HG03378 (cell line): ENCODE measurements around the gene MAST1.

Experiments used
- ATAC-seq: cut with Tn5 transposase; IDR thresholded peaks from one replicate; pipeline ENCODE4 v1.9.1; 2021; ENCODE audit warnings: mild to moderate bottlenecking, moderate library complexity; ENCODE audit not compliant: unreplicated experiment

MAST1 gene

GRCh38 chr19:12867120-12868099 lies 29.1 kb downstream of the MAST1 start:
- ATAC-seq = no peak

GRCh38 chr19:12868540-12869112 lies 30.3 kb downstream of the MAST1 start:
- ATAC-seq = no peak

DNA sequence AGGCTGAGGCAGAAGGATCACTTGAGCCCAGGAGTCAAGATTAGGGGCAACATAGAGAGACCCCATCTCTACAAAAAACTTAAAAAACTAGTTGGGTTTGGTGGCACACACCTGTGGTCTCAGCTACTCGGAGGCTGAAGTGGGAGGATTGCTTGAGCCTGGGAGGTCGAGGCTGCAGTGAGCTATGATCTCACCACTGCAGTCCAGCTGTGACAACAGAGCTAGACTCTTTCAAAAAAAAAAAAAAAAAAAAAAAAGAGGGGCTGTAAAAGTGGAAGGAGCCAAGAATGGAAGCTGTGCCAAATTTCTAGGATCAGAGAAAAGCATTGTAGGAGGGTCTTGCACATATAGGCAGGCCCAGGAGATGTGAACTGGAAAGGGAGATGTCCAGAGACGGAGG lies 33.4 kb downstream of the MAST1 start:
- no peak for ATAC-seq

DNA sequence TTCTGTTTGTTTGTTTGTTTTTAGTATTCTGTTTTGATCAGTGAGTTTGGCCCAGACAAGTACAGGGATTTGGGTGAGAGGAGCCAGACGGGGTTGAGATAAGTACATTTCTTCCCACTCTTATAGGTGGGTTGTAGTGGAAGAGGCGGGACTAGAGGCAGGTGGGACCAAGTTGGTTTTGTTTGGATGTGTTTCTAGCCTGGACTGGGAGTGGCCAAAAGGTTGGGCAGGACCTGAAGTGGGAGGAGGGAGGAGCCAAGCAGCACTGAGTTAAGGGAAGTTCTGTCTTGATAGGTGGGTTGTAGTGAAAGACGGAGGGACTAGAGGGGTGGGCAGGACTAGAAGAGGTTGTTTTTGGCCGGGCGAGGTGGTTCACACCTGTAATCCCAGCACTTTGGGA lies 33.9 kb downstream of the MAST1 start:
- ATAC-seq = no peak

DNA sequence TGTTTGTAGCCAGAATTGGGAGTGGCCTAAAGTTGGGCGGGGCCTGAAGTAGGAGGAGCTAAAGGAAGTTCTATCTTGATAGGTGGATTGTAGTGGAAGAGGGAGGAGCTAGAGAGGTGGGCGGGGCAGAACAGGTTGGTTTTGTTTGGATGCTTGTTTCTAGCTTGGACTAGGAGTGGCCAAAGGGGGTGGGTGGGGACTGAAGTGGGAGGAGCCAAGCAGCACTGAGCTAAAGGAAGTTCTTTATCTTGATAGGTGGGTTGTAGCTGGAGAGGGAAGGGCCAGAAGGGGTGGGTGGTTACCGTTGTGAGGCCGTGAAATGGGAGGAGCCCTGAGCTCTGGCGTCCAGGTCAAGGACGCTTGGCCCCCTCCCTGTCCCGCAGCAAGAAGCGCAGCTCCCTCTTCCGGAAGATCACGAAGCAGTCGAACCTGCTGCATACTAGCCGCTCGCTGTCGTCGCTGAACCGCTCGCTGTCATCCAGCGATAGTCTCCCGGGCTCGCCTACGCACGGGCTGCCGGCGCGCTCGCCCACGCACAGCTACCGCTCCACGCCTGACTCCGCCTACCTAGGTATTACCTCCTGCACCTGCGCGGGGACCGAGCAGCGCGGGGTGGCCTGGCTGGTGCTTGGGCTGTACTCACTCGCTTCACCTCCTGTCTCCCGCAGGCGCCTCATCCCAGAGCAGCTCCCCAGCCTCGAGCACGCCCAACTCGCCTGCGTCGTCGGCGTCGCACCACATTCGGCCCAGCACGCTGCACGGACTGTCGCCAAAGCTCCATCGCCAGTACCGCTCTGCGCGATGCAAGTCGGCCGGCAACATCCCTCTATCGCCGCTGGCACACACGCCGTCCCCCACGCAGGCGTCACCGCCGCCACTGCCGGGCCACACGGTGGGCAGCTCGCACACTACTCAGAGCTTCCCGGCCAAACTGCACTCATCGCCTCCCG lies 34.9 kb downstream of the MAST1 start:
- ATAC-seq = no peak

DNA sequence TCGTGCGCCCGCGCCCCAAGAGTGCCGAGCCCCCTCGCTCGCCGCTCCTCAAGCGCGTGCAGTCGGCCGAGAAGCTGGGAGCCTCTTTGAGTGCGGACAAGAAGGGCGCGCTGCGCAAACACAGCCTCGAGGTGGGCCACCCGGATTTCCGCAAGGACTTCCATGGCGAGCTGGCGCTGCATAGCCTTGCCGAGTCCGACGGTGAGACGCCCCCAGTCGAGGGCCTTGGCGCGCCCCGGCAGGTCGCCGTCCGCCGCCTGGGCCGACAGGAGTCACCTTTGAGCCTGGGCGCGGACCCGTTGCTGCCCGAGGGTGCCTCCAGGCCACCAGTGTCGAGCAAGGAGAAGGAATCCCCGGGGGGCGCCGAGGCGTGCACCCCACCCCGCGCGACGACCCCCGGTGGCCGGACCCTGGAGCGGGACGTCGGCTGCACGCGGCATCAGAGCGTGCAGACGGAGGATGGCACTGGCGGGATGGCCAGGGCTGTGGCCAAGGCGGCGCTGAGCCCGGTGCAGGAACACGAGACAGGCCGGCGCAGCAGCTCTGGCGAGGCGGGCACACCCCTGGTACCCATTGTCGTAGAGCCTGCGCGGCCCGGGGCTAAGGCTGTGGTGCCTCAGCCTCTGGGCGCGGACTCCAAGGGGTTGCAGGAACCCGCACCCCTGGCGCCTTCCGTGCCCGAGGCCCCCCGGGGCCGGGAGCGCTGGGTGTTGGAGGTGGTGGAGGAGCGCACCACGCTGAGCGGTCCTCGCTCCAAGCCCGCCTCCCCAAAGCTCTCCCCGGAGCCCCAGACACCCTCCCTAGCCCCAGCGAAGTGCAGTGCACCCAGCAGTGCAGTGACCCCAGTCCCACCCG lies 35.8 kb downstream of the MAST1 start:
- no peak for ATAC-seq

GRCh38 chr19:12875086-12875485 lies 36.8 kb downstream of the MAST1 start:
- ATAC-seq = no peak

DNA sequence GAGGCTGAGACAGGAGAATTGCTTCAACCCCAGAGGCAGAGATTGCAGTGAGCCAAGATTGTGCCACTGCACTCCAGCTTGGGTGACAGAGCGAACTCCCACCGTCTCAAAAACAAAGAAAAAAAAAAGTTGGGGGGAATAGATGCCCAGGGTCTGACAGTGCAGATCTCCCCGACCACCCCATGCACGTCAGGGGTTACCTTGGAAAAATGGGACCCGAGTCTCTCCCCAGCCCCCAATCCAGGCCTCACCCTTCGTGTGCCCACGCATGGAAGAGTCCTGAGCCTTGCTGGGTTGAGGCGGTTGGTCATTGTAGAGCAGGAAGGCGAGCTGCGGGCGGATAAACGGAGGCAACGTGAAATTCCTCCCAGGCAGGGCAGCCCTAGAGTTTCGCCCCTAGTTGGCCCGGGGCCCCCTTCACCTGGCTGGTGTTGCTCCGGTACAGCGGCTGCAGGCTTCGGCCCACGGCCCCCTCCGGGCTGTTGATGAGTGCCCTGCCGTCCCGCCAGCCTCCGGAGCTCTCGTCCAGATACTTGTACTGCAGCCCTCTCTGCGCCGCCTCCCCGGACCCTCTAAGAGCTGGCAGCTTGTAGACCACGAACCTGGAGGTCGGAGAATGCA lies 42.3 kb downstream of the MAST1 start:
- peak; percentile 5 for ATAC-seq

DNA sequence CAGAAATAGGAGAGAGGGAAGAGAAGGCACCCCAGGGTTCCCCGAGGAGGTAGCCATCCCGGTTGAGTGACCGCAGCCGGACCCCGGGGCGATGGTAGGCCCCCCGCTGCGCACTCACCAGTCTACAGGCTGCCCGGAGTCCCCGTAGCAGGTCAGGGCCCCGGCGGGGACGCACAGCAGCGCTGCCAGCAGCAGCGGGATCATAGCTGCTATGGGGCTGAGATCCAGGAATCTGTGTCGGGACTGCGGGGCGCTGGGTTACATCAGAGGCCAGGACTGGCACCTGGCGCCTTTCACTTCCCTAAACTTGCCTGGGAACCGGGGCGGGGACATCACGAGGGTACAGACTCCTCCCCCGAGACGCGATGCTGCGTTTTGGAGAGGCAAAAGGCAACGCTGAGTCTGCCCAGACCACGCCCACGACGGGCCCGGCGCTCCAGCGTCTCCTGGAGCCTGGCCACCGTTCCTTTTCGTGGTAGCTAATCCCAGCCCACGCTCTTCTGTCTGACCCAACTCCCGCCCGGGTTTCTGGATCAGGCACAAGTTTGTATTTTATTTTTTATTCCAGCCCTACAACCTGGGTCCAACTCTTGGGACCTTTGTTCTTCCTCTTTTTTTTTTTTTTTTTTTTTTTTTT lies 43.0 kb downstream of the MAST1 start, which contains the start of gene DNASE2:
Gene DNASE2, minus strand, starts transcription at position 278 of the 637 bp plus-strand sequence. Its CDS starts 74 bp downstream, at position 204.
- ATAC-seq = peak; percentile 62

DNA sequence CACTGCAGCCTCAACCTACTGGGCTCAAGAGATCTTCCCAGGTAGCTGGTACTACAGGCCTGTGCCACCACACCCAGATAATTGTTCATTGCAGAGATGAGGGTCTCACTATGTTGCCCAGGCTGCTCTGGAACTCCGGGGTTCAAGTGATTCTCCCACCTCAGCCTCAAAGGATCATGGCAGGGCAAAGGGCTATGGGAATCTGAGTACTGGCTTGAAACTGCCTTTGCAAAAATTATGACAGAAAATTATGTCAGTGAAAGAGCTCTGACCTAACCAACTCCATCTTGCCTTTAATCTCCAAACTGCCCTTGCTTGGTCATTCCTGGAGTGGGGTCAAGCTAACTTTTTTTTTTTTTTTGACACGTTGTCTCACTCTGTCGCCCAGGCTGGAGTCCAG lies 44.3 kb downstream of the MAST1 start:
- ATAC-seq = no peak

- no peak for ATAC-seq
Measured at GRCh38 chr19:12884202-12884601, 45.9 kb downstream of the MAST1 start.

GRCh38 chr19:12884627-12884925 lies 46.3 kb downstream of the MAST1 start:
- ATAC-seq = no peak

DNA sequence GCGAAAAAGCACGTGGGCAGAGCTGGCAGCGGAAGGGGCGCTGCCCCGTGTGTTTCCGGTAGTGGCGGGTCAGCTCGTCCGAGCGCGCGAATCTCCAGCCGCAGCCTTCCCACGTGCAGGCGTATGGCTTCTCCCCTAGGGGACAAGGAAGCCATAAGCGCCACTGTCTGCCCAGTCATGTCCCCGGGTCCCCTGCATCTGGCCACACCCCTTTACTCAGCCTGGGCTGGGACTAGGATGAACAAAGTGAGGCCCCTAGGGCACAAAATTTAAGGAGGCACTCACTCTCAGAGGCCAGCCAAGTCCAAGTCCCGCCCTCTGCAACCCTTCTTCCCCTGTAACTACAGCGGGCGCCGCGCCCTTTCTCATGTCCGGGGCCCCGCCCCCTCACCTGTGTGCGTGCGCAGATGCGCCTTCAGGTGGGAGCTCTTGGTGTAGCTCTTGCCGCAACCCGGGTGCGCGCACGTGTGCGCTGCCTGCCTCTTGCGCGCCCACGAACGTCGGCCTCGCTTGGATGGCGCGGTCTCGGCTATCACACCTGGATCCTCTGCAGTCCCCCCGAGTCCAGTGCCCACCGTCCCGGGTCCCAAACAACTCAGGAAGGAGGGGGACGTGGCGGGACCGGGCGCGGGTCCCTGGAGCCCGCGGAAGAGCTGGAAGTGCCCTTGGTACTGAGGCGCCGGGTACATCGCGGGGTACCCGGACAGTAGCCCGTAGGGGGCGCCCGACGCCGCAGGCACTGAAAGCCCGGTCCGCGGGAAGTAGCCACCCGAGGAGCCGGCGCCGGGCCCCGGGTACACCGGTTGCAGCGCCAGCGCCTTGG lies 46.8 kb downstream of the MAST1 start:
- no peak for ATAC-seq

DNA sequence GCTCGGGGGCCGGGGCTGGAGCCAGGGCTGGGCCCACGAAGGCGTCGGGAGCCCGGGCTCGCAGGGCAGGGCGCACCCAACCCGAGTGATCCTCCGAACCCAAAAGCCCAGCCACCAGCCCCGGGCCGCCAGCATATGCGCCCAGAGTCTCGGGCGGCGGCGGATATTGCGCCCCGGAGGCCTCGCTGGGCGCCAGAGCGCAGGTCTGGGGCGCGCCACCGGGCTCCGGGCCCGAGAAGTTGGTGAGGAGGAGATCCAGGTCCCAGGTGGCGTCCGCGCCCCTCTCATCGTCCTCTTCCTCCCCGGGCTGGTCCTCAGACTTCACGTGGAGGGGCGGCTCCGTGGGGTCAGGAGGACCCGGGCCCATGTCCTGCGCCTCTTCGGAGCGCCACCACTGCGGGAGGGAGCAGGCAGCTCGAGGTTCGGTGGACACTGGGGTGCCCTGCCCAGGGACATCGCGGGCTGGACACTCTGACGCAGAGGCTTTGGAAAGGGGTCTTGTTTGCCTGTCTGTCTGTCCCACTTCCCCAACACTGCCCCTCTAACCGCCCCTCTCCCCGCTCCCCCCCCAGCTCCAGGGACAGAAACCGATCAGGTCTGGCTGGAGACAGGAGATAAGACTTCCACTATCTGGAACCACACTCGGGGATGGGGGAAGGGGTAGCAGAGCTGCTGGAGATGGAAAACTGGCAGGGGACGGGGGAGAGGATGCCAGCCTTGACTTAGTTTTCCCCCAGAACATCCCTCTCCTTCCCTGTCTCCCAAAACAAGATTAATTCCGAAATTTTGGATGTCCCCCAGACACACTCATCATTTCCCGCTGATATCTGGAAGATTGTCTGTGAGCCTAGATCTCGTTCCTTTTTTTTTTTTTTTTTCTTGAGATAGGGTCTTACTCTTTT lies 47.7 kb downstream of the MAST1 start:
- no peak for ATAC-seq

- no peak for ATAC-seq
Measured at GRCh38 chr19:12886651-12886968, 48.3 kb downstream of the MAST1 start.

DNA sequence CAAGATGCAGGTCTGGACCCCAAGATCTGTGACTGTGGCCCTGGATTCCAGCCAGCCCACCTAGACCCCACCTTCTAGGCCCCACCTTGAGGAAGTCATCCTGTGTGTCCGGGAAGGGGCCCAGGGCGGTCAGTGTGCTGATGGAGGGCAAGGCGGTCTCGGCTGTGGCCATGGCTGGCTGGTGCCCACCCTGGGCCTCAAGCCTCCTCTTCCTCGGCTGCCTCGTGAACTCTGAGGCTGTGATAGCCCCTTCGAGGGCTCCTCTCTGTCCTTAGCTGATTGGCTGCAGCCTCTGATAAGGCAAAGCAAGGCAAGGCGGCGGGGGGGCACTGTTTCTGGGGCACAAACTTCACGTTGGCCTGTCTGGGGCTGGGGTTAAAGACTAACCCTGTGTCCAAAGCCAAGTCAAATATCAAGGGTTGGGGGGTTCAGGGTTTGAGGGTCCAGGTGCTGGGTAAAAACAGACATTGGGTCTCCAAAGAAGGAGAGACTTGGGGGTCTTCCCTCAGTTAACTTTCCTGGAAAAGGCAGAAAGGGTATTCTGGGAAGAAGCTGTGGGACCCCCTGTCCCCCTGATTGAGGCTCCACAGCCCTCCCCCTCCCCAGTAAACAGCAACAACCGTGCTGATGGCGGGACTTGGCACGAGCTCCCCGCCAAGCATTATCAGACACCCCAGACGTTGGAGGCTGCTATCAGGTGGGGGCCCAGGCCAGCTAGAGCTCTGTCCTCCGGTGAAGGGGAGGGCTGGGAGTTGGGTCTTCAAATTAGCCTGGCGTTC lies 48.8 kb downstream of the MAST1 start, which contains the start of gene KLF1:
Gene KLF1, minus strand, starts transcription at position 233 of the 779 bp plus-strand sequence. Its CDS starts 61 bp downstream, at position 172.
- no peak for ATAC-seq
